Effector memory CD8-positive, alpha-beta T cell (primary cell): ENCODE measurements around the gene PFDN4.

Experiments
- ATAC-seq: fragments of 150-1000 bp; cut with Tn5 transposase; replicated peaks from 2 replicates; pipeline ENCODE4 v1.10.0; 2021; ENCODE audit warnings: mild to moderate bottlenecking, moderate library complexity
- DNase-seq, 3 experiments: peaks; one replicate each; pipeline ENCODE4 v3.0.0; 2021
- H3K27ac Mint-ChIP-seq, 2 donors: one replicate each; pipeline ENCODE4 v1.8.0; 2022; ENCODE audit warnings: mild to moderate bottlenecking in 2 of 2, mixed read lengths in 2 of 2, moderate library complexity in 2 of 2
- H3K27me3 Mint-ChIP-seq, 2 donors: one replicate each; pipeline ENCODE4 v1.8.0; 2022; ENCODE audit warnings: mixed read lengths in 2 of 2
- H3K36me3 Mint-ChIP-seq: one replicate; pipeline ENCODE4 v1.8.0; 2022; ENCODE audit warnings: mild to moderate bottlenecking, moderate library complexity, mixed read lengths; ENCODE audit not compliant: insufficient read depth
- H3K4me1 Mint-ChIP-seq, 2 donors: one replicate each; pipeline ENCODE4 v1.8.0; 2022; ENCODE audit warnings: low read depth in 2 of 2, mixed read lengths in 2 of 2
- H3K4me3 Mint-ChIP-seq, 2 donors: one replicate each; pipeline ENCODE4 v1.8.0; 2022; ENCODE audit warnings: mild to moderate bottlenecking in 2 of 2, mixed read lengths in 2 of 2, moderate library complexity in 2 of 2
- H3K9me3 Mint-ChIP-seq, 2 donors: one replicate each; pipeline ENCODE4 v1.8.0; 2022; ENCODE audit warnings: mixed read lengths in 2 of 2

Gene PFDN4

DNA sequence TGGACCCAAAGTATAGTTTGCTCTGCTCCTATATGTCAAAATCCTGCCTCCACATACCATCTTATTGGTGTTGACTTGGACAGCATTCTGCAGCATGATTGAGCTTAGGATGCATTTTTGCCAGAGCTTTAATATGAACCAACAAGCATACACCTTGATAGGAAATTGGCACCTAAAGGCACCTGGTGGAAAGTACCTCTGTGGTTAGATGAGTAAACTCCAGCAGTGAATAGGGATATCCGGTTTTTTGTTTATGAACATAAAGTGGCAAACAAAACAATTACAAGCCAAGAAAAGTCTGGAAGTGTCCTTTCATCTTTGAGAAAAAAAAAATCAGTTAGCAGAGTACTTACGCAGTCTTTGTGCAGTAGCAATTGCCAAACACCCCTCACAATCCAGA lies 27.9 kb upstream of the PFDN4 start:
- H3K27me3 Mint-ChIP-seq: peaks cover 66 to 79% of the 10 kb centered on the region in 2 donors
- no peaks in the 10 kb centered on the region for H3K36me3 Mint-ChIP-seq
- ATAC-seq: no peak
- H3K4me3 Mint-ChIP-seq: no peak overlapping the region
- H3K4me1 Mint-ChIP-seq: no peaks in the 10 kb centered on the region
- no peak overlapping the region for H3K27ac Mint-ChIP-seq
- no peaks in the 10 kb centered on the region for H3K9me3 Mint-ChIP-seq
- DNase-seq: no peak

DNA sequence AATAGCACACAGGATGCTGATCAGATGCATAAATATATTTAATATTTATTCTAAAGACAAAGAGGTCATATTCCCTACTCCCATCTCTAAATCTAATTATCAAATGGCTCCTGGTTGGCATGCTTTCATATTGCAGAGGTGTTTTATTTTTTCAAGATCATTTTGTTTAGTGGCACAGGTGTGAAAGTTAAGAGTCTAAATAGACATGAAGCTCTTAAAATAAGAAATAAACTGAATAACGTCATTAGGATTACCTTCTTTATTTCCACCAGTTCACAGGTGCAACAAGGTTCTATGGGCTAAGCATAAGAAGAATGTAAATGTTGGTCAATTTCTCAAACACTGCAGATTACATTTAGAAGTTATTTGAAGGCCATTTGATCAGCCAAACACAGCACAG lies 27.0 kb upstream of the PFDN4 start:
- no peaks in the 10 kb centered on the region for H3K9me3 Mint-ChIP-seq
- H3K27me3 Mint-ChIP-seq: peaks cover 67 to 79% of the 10 kb centered on the region in 2 donors
- H3K36me3 Mint-ChIP-seq: no peaks in the 10 kb centered on the region
- ATAC-seq (no peak), DNase-seq (no peak)
- H3K4me3 Mint-ChIP-seq: no peak overlapping the region
- no peak overlapping the region for H3K27ac Mint-ChIP-seq
- H3K4me1 Mint-ChIP-seq: no peaks in the 10 kb centered on the region

DNA sequence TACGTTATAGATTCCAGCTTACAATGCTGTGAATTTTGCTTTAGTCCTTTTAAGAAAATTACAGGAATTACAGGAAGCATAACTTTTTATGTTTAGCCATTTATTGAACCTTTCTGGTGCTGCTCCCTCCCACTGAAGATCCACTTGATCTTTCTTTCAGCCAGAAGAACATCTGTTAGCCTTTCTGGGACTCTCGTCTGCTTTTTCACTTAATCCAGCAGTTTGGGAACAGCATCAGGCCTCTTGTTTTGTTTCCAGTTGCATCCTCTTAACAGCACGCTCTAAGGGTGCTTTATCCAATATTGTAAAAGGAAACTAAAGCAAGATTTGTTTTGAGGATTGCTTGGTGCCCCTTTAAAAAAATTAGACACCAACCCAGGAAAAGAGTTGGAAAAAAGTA lies 23.8 kb upstream of the PFDN4 start:
- Mint-ChIP-seq H3K4me1 (no peaks in the 10 kb centered on the region), H3K27ac (no peak overlapping the region), H3K27me3 (peaks cover 60 to 73% of the 10 kb centered on the region in 2 donors), H3K36me3 (no peaks in the 10 kb centered on the region), H3K9me3 (no peaks in the 10 kb centered on the region), H3K4me3 (no peak overlapping the region)
- no peak for DNase-seq
- ATAC-seq: no peak

DNA sequence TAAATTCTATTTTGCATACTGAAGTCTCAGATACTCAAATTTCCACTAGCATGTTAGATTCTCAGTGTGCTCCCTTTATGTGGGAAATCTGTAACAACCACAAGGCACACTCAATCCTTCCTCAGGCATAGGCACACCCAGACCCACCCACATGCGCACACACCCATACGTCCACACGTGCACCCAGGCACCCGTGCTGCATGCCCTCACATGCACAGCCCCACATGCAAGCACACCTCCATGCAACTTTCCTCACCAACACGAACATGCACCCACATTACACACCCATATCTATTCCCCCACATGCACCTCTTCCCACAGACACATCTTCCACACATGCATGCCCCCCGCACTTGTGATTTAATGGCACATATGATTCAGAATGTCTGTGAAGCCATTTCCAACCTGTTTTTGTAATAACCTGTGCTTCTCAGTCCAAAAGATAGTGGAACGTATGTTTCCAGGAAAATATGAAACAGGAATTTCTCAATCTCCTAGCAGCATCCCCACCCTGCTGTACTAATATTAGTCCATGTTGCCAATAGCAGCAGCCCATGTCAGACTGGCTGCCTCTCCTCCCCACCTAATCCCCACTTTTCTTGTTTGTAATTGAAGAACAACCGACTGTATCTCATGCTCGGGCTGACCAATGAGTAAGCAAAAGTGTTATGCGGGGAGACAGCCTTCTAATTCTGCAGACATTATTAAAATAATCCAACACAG lies 22.8 kb upstream of the PFDN4 start:
- Mint-ChIP-seq H3K4me1 (no peaks in the 10 kb centered on the region), H3K36me3 (no peaks in the 10 kb centered on the region), H3K4me3 (no peak overlapping the region), H3K27me3 (peaks cover 60 to 72% of the 10 kb centered on the region in 2 donors), H3K9me3 (no peaks in the 10 kb centered on the region), H3K27ac (no peak overlapping the region)
- ATAC-seq: no peak
- no peak for DNase-seq

DNA sequence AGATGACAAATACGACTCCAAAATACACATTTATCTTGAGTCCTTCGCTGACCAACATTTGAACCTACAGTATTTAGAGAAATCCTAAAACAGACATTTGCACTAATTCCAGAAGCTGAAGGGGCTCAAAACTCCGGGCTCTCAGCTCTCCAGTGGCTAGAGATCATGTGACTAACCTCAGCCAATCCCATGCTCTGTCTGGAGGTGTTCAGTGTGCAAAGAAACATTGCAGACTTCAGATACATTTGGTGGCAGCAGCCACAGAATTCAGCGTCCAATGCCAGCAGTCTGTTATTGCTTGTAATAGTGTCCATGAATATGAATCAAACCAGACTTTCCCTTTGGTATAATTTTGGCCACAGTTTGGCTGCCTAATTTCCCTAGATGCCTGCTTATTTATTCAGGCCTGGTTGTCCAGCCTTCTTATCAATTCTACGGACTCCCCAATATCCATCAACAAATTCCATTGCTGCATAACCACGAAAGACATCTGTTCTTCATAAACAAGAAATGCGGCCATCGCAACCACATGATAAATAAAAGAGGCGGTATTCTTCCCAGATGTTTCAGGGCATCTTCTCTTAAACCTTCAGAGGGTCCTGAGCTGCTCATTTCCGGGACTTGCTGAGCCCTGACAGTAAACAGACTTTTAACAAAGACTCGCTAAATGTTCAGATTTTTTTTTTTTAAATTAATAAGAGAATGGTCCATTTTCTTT lies 19.6 kb upstream of the PFDN4 start:
- ATAC-seq (no peak), DNase-seq (no peak)
- no peaks in the 10 kb centered on the region for H3K9me3 Mint-ChIP-seq
- no peaks in the 10 kb centered on the region for H3K4me1 Mint-ChIP-seq
- H3K27ac Mint-ChIP-seq: no peak overlapping the region
- no peak overlapping the region for H3K4me3 Mint-ChIP-seq
- no peaks in the 10 kb centered on the region for H3K36me3 Mint-ChIP-seq
- H3K27me3 Mint-ChIP-seq: peaks cover 52 to 59% of the 10 kb centered on the region in 2 donors

DNA sequence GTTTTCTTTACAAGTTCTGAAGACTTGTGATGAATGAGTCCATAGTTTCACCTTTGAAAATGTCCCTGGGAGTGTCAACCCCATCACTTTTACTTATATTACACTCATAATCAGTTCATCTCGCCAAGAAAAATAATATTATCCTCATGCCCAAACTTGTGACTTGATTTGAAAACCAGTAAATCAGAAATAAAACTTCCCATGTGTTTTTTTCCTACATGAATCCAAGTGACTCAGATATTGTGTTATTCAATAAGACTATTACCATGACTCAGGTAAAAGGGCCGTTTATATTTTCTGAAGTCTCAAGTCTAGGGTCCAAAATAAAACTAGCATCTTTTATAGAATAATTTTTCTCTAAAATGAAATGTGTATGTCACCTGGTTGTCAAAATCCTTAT lies 18.3 kb upstream of the PFDN4 start:
- no peak overlapping the region for H3K4me3 Mint-ChIP-seq
- H3K9me3 Mint-ChIP-seq: no peaks in the 10 kb centered on the region
- ATAC-seq: no peak
- no peak overlapping the region for H3K27ac Mint-ChIP-seq
- no peaks in the 10 kb centered on the region for H3K36me3 Mint-ChIP-seq
- peaks cover 46 to 51% of the 10 kb centered on the region in 2 donors for H3K27me3 Mint-ChIP-seq
- no peaks in the 10 kb centered on the region for H3K4me1 Mint-ChIP-seq
- DNase-seq: no peak

DNA sequence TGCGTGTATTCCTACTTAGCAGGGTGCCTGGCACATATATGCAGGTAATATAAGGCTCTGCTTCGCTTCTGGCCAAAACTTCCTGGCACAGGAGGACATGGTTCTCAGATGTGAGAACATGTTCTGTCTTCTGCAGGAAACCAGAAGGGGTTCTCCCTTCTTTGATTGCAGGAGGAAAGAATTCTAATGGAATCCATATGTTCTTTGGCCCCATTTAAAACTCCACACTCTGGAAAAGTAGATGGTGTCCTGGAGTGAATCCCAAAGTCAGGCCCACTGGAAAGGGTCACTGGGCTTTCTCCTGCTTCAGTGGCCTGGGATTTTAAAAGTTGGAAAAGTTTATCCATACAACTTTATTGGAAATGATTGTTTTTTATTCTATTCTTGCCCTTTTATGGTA lies 17.7 kb upstream of the PFDN4 start:
- no peak for DNase-seq
- H3K36me3 Mint-ChIP-seq: no peaks in the 10 kb centered on the region

DNA sequence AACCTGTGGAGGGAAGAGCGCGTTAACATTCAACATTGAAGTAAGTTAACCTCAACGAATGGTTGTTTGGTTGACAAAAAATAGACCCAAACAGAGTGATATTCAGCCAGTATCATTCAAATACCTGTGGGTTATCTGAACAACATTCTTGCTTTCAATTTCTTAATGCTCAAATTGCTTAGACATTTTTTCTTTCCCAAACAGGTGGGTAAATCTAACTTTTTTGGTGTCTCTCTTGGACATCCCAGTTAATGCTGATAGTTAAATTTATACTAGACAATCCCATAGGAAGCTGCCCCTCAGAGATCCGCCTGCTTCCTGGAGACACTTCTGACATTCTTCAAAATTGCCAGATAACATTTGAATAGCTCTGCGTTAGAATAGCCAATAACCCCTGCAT lies 14.1 kb upstream of the PFDN4 start:
- Mint-ChIP-seq H3K9me3 (no peaks in the 10 kb centered on the region), H3K4me3 (no peak overlapping the region), H3K36me3 (no peaks in the 10 kb centered on the region), H3K4me1 (no peaks in the 10 kb centered on the region), H3K27me3 (peaks cover 34 to 41% of the 10 kb centered on the region in 2 donors), H3K27ac (no peak overlapping the region)
- DNase-seq: no peak
- no peak for ATAC-seq

More for the DNA sequence above, 17.7 kb upstream of the PFDN4 start:
- Mint-ChIP-seq H3K9me3 (no peaks in the 10 kb centered on the region), H3K4me1 (no peaks in the 10 kb centered on the region), H3K27me3 (peaks cover 44 to 51% of the 10 kb centered on the region in 2 donors), H3K4me3 (no peak overlapping the region), H3K27ac (no peak overlapping the region)
- ATAC-seq: no peak

DNA sequence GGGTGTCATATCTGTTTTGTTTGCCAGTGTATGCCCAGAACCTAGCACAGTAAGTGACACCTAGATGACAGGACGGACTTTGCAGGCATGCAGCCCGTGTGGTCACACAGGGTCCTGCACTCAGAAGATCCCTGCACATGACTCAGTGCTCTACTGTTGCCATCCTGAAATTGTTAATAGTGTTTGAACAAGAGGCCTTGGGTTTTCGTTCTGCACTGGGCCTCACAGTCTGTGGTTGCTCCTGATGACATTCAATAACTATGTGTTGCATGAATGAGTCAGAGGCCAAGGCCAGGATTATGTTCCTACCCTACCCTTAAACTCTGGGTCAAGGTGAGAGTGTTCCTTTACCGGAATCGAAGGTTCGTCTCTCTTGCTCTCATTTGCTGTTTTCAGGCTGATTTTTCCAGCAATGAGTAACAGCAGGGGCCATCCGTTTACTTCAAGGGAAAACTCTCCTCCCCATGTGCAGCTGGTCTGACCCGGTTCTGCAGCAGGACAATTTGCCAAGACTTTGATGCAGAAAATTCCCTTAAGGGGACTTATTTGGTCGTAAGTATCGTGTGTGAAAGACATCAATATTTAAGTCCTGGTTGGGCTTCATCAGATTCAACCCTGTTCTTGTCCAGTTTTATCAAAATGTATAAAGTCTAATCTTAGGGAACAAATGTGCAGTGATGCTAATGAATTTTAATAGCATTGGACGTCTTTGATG lies 13.0 kb upstream of the PFDN4 start:
- ATAC-seq: no peak
- Mint-ChIP-seq H3K36me3 (no peaks in the 10 kb centered on the region), H3K4me1 (no peaks in the 10 kb centered on the region), H3K4me3 (no peak overlapping the region), H3K27ac (no peak overlapping the region), H3K27me3 (peaks cover 34 to 41% of the 10 kb centered on the region in 2 donors), H3K9me3 (no peaks in the 10 kb centered on the region)
- DNase-seq: no peak

DNA sequence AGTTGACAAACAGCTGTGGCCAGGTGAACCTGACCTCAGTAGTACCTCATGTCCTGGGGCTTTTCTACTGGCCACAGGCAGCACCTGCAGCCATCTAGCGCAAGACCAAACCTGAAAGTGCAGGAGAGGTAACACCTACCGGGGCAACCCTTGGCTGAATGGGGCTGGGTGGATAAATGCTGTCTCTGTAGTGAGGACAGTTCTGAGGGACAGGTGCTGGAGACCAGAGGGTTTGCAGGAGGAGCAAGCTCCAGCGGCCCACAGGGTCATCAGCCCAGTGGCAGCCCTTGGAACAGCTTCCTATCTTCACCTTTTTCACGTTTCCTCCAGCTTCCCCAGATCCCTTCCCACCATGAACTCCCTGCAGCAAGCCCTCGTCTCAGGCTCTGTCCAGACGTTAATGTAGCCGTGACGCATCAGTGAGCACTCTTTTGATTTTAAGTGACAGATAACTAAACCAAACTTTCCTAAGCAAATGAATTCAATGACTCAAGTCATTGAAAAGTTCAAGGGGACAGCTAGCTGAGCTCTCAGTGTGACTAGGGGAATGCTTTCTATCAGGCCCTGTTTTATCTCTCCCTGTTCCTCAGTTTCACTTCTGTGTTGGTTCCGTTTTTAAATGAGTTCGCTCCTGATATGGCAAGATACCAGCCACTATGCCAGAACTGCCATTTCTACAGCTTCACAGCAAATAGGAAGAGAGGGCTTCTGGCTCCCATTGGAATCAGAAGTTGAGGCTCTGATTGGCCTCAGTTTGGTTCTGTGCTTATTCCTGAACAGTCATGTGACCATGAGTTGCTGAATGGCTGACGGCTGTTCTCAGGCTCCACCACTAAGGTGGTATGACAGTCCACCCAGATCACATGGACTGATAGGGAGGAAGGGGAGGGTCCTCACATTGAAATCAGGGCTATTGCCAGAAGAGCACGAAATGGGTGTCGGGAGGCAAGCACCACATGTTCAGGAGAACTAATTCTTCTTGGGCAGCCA lies 12.1 kb upstream of the PFDN4 start:
- Mint-ChIP-seq H3K27ac (no peak overlapping the region), H3K4me3 (no peak overlapping the region), H3K4me1 (no peaks in the 10 kb centered on the region), H3K27me3 (peaks cover 34 to 44% of the 10 kb centered on the region in 2 donors), H3K9me3 (no peaks in the 10 kb centered on the region), H3K36me3 (no peaks in the 10 kb centered on the region)
- no peak for ATAC-seq
- DNase-seq: no peak

DNA sequence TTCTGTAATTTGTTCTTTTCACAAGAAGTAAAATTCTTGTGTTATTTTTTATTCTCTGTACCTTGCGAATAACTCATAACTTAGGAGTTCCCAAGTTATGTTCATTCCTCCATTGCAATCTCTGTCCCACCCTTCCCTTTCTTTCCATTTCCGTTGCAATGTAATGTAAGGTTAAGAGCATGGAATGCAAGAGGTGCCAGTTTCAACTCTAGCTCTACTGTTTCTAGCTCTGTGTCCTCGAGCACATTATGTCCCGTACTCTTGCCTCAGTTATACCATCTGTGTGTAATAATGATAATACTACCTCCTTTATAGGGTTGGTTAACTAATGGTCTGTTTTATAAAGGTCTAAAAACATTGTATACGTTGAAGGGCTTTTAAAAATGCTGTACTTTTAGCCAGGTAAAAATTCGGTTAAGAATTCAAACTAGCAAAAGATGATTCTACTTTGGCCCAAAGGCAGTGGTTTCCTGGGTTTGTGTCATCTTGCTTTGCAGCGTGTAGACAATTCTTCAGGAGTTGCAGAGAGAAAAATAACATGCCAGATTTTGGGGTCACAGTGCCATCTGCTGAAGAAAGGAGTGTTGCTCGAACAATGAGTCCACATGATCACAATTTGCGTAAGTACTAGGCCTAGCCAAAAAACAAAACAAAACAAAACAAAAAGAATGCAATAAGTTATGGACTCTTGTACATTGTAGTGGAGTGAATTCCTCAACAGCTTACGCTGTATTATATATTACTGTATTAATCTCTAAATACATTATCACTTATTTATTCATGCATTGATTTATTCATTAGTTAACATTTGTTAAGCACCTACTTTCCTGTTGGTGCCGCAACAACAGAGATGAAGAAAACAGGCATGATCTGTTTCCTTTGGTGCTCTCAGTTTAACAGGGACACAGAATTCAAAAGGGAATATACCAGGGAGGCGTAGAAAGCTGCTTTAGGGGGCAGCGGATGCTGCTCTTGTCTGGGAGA lies 10.0 kb upstream of the PFDN4 start:
- DNase-seq (no peak), ATAC-seq (no peak)
- Mint-ChIP-seq H3K4me3 (no peak overlapping the region), H3K27me3 (peaks cover 27 to 44% of the 10 kb centered on the region in 2 donors), H3K27ac (no peak overlapping the region), H3K4me1 (no peaks in the 10 kb centered on the region), H3K9me3 (no peaks in the 10 kb centered on the region), H3K36me3 (no peaks in the 10 kb centered on the region)

DNA sequence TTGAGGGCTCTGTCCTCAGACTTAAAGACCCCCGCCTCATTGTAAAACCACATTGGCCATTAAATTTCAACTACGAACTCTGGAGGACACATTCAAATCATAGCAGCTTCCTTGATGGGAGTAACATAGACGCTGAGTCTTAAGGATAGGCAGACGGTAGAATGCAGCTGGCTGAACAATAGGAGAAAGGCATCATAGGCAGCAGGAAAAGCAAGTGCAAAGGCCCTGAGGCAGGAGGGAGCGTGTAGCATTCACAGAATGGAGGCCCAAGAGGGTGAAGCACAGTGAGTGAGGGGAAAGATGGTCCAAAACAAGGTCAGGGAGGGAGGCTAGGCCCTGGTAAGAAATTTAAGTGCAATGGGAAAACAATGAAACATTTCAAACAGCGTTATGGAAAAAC lies 8.6 kb upstream of the PFDN4 start:
- no peaks in the 10 kb centered on the region for H3K4me1 Mint-ChIP-seq
- H3K27ac Mint-ChIP-seq: no peak overlapping the region
- no peaks in the 10 kb centered on the region for H3K9me3 Mint-ChIP-seq
- ATAC-seq: no peak
- peaks cover 21 to 40% of the 10 kb centered on the region in 2 donors for H3K27me3 Mint-ChIP-seq
- no peak overlapping the region for H3K4me3 Mint-ChIP-seq
- no peaks in the 10 kb centered on the region for H3K36me3 Mint-ChIP-seq
- DNase-seq: no peak
